GM18502 (cell line): ENCODE results near the gene RIMBP2.

Source experiments
- ATAC-seq: cut with Tn5 transposase; IDR thresholded peaks from one replicate; pipeline ENCODE4 v1.9.1; 2021; ENCODE audit warnings: mild to moderate bottlenecking; ENCODE audit not compliant: unreplicated experiment, poor library complexity

Gene RIMBP2

GRCh38 chr12:130687796-130688778 is 28.0 kb downstream of the RIMBP2 start:
- no peak for ATAC-seq

GRCh38 chr12:130687190-130687589 is 28.9 kb downstream of the RIMBP2 start:
- no peak for ATAC-seq

DNA sequence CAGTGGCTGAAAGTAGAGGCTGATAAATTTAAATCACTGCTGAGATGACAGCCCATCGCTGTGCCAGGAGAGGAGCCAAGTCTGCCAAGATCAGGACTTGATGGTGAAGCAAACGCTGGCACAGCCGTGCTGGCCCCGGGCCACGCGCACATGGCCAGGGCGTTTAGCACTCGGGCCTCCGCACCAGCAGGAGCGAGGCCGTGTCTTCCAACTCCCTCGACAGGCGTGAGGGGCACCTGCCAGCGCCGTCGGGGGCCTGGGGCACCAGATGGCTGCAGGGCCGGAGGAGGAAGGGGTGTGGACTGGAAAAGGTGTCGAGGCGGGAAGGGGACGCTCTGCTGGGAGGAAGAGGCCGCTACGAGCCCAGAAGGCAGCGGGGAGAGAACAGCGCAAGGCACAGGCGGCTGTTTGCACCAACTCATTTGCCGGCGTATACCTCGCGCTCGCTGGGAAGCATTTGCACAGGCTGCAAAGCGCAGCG is 29.5 kb downstream of the RIMBP2 start:
- ATAC-seq, result no peak

GRCh38 chr12:130685850-130686249 is 30.2 kb downstream of the RIMBP2 start:
- no peak for ATAC-seq

DNA sequence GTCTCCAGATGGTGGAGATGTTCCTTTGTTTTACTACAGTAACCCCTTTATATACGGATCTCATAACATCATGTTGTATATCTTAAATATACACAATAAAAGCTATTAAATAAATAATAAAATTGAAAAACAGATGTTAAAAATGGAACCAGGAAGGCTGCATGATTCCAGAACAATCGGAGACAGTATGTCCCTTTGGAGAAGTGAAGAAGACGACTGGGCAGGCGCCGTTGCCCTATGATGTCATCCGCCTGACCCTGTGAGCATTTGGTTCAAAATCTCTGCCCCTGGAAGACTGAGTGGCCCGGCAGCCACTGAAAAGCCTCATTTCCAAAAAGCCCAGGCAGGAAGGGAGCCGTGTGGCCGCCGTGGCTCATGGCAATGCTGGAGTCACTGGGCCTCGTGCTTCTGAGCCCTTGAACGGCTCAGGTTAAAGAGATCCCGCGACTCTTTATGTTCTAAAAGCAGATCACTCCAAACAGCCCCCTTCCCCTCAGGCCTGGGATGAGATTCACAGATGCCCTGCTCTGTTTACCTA is 30.8 kb downstream of the RIMBP2 start:
- no peak for ATAC-seq

DNA sequence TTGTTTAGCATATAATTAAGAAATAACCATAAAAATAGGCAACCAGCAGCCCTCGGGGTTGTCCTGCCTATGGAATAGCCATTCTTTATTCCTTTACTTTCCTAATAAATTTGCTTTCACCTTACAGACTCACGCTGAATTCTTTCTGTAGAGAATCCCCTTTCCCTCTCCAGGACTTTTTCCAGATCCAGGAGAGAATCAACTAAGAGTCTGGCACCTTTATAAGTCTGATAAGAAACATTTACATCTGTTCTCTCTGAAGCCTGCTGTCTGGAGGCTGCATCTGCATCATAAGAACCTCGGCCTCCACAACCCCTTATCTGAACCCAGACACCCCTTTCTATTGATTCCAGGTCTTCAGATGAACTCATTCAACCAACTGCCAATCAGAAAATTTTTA is 32.3 kb downstream of the RIMBP2 start:
- no peak for ATAC-seq

- no peak for ATAC-seq
Observed at GRCh38 chr12:130683080-130683479, 33.0 kb downstream of the RIMBP2 start.

GRCh38 chr12:130680451-130680990 is 35.6 kb downstream of the RIMBP2 start:
- ATAC-seq, result no peak

DNA sequence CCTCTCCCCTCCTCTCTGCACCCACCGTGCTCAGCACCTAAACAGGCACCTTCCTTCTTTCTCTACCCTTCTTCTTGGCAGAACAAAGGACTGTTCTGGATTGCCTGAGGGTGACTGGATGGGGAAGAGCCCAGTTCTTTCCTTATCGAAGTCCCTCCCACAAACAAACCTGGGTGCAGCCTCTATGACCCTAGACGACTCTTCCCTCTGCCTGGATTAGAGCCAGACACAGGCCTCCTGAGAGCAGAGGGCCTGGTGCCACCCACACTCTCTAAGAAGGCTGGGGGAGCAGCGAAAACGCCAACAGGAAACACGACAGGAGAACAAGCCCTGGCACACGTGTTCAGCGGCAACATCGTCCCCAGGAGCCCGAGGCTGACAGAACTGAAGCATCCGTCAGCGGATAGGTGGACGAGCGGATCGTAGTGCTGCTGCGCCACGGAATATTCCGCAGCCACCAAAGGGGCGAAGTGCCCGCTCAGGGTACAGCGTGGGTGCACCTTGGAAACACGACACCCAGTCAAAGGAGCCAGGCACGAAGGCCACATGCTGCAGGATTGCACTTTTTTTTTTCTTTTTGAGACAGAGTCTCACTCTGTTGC is 38.0 kb downstream of the RIMBP2 start:
- no peak for ATAC-seq

- no peak for ATAC-seq
Observed at GRCh38 chr12:130675791-130676190, 40.3 kb downstream of the RIMBP2 start.

GRCh38 chr12:130675121-130675520 is 41.0 kb downstream of the RIMBP2 start:
- no peak for ATAC-seq

DNA sequence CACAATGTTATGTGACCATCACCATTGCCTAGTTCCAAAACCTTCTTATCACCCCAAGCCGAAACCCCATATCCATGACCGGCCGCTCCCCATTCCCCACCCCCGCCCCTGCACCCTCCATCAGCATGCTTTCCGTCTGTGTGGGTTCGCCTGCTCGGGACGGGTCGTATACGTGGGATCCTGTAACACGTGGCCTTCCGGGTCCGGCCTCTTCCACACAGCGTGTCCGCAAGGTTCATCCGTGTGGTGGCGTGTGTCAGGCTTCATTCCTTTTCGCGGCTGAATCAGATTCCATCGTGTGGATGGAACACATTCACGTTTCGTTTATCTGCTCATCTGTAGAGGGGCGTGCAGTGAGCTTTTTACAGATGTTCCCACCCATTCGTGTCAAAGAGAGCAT is 41.4 kb downstream of the RIMBP2 start:
- ATAC-seq, result no peak

- no peak for ATAC-seq
Observed at GRCh38 chr12:130673036-130673705, 42.9 kb downstream of the RIMBP2 start.

DNA sequence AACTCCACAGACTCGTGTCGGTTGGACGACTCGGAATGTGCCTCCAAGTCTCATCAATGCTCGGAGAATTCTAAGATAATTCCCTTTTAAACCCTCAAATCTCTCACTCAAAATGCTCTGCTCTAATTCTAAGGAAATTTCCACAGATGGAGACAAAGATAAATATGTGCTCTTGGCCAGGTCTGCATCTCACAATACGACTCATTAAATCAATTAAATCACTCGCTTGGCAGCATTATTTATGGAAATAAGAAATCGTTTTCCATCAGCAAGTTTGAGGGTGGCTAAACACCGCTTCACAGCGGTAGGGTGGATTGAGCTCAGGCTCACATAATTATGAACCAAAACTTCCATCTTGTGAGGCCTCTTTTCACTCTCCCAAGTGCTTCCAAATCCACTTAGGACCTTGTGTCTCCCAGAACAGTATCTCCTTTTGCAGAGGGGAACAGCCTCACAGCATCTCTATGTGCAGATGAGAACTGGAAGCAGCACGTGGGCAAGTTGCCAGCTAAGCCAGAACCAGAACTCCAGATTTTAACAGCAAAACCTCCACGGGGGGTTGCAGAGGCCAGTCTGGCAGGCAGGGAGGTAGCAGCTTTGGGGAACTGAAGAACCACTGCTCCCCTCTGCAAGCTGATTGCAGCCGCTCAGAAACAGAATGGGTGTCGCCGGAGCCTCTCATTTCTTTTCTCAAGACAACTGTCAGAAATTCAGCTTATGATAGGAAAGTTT is 43.8 kb downstream of the RIMBP2 start:
- no peak for ATAC-seq

DNA sequence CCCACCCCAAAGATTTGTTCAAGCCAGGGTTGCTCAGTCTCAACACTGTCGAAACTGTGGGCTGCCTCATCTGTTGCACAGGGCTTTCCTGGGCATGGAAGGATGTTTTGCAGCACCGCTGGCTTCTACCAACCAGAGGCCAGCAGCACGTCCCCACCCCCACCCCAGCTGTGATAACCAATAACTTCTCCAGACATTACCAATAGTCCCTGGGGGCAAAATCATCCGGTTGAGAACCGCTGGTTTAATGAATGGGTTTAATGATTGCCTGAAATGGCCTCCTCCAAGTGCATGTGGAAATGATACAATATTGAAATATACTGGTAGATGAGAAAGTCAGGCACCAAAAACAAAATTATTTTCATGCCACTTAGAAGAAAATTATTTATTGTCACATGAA is 44.5 kb downstream of the RIMBP2 start:
- ATAC-seq, result no peak

DNA sequence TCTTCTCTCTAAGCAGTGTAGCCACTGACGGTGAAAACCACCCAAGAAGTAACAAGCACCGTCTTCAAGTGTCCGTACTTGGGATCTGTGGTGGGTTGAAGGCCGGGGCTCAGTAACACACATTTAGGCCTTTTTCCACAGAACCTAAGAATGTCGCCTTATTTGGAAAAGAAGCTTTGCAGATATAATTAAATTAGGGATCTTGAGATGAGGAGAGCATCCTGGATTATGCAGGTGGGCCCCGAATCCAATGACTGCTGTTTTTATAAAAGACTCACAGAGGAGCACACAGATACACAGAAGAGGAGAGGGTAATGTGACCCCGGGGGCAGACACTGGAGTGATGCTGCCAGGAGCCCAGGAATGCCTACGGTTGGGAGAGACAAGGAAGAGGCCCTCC is 46.3 kb downstream of the RIMBP2 start:
- no peak for ATAC-seq

DNA sequence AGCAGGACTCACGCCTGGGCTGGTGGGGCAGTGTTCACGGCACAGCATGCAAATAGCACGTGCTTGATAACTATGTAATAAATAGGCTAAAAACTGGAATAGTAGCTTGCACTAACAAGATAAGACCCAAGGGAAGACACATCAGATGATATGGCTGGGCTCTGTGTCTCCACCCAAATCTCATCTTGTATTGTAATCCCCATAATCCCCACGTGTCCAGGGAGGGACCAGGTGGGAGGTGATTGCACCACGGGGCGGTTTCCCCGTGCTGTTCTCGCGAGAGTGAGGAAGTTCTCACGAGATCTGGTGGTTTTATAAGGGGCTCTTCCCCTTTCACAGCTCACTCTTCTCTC is 46.9 kb downstream of the RIMBP2 start:
- ATAC-seq, result no peak

DNA sequence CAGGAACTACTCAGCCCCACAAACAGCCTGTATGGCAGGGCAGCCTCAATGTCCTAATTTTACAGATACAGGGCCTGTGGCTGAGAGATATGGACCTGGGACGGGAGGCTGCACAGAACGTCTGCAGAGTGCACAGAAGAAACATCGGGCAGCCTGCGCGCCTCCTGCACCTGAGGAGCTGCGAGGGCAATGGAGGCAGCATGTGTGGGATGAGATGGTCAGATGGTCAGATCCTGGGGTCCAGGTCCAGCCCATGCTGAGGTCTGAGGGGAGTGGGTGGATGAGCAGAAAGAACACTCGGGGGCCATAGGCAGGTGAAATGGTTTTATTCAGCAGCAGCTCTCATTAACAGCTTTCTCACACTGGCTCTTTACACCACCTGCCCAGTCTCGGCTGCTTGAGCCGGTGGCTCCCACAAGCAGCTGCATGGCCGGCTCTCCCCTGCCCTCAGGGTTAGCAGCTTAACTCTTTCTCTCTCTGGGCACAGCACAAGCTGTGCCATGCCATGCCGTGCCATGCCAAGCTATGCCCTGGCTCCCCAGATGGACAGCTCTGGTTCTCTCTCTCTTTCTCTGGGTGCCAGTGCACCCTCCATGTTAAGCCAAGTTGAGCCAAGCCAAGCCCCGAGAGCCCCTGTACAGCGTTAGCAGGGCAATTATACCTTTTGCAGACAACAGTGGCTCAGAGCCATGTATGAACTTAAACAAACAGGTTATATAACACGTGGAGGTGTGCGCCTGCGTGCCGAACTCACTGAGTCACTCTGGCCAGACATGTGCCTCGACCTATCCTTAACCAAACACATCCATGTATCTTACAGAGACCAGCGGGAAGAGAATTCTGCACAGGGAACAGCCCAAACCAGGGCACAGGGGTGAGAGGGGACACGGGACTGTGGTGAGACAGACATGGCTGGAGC is 47.6 kb downstream of the RIMBP2 start:
- no peak for ATAC-seq

DNA sequence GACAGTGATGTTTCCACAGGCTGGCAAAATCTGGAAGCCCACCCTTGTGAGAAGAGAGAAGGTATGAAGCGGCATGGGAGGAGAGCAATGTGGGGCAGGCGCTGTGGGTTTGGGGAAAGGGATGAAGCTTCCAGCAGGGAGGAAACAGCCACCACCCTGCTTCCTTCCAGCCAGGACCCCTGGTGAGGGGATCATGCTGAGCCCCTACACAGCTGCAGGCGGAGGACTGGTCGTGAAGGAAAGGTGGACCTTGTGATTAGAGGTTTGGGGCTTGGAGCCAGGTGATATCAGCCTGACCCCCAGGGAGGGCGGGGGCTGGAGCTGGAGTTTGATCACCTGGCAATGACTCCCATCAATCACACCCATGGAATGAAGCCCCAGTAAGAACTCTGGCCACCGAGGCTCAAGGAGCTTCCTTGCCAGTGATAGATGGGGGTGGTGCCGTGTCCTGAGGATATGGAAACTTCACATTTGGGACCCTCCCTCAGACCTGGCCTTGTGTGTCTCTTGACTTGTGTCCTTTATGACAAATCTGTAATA is 48.6 kb downstream of the RIMBP2 start:
- no peak for ATAC-seq
